CD14-positive monocyte (primary cell): ENCODE measurements around the gene HIBADH. TPM values are rescaled to one million over a fixed set of nuclear protein-coding genes. Genes with fewer than 3 reads are reported as not detected.
A peak's percentile ranks its signal among the peaks of the same experiment; 100 is the strongest.

Experiments
- DNase-seq, 3 donors: peaks; one replicate each; pipeline ENCODE4 v3.0.0-alpha.2; 2011 to 2022
- H2AFZ ChIP-seq: 2 replicates; pipeline ENCODE4 v1.6.0; 2012; ENCODE audit warnings: mild to moderate bottlenecking, low read depth, low read length, inconsistent platforms; ENCODE audit not compliant: insufficient read depth, poor library complexity, severe bottlenecking
- H3K27ac ChIP-seq, 2 donors: 1 replicate in 1 of 2; 2 replicates in 1 of 2; pipeline ENCODE4 v1.5.1; 2012 to 2013; ENCODE audit warnings: low read length in 2 of 2, control low read depth in 1 of 2, inconsistent platforms in 1 of 2, low read depth in 1 of 2, mild to moderate bottlenecking in 1 of 2
- H3K27me3 ChIP-seq, 2 donors: one replicate each; pipeline versions ENCODE4 v1.6.0 to v1.6.1; 2011 to 2013; ENCODE audit warnings: low read length in 2 of 2; ENCODE audit not compliant: control insufficient read depth in 2 of 2, insufficient read depth in 2 of 2
- H3K36me3 ChIP-seq, 2 donors: replicated peaks in 1 of 2; 1 replicate in 1 of 2; 2 replicates in 1 of 2; pipeline versions ENCODE4 v1.5.1 to v1.6.1; 2012 to 2013; ENCODE audit warnings: low read length in 2 of 2, control low read depth in 1 of 2, inconsistent platforms in 1 of 2, mild to moderate bottlenecking in 1 of 2; ENCODE audit not compliant: insufficient read depth in 2 of 2, control insufficient read depth in 1 of 2
- H3K4me1 ChIP-seq, 2 donors: 1 replicate in 1 of 2; 2 replicates in 1 of 2; pipeline versions ENCODE4 v1.5.1 to v1.6.1; 2012 to 2013; ENCODE audit warnings: low read length in 2 of 2, control low read depth in 1 of 2, inconsistent platforms in 1 of 2, mild to moderate bottlenecking in 1 of 2, moderate library complexity in 1 of 2; ENCODE audit not compliant: insufficient read depth in 2 of 2, control insufficient read depth in 1 of 2
- H3K4me2 ChIP-seq: replicated peaks from 2 replicates; pipeline ENCODE3; 2012; ENCODE audit warnings: low read length, moderate library complexity, mild to moderate bottlenecking; ENCODE audit not compliant: poor library complexity, severe bottlenecking; ENCODE audit errors: extremely low read depth
- H3K4me3 ChIP-seq, 3 experiments: fragments of 200-600 bp in 1 of 3; sonication (generic) in 1 of 3; replicated peaks in 1 of 3; 1 replicate in 2 of 3; 2 replicates in 1 of 3; pipeline ENCODE4 v1.5.1; 2011 to 2013; ENCODE audit warnings: low read length in 3 of 3, mild to moderate bottlenecking in 3 of 3, control low read depth in 2 of 3, low read depth in 2 of 3, inconsistent platforms in 1 of 3, moderate library complexity in 1 of 3
- H3K79me2 ChIP-seq: 2 replicates; pipeline ENCODE4 v1.6.0; 2012; ENCODE audit warnings: mild to moderate bottlenecking, control low read depth, inconsistent platforms, low read length, moderate library complexity; ENCODE audit not compliant: insufficient read depth
- H3K9ac ChIP-seq: 2 replicates; pipeline ENCODE4 v1.6.0; 2017; ENCODE audit warnings: low read length, mild to moderate bottlenecking; ENCODE audit not compliant: insufficient read depth, poor library complexity, severe bottlenecking
- H3K9me3 ChIP-seq, 2 donors: replicated peaks in 1 of 2; 1 replicate in 1 of 2; 2 replicates in 1 of 2; pipeline versions ENCODE4 v1.5.1 to v1.6.1; 2012 to 2013; ENCODE audit warnings: low read length in 2 of 2, control low read depth in 1 of 2; ENCODE audit not compliant: control insufficient read depth in 1 of 2, insufficient read depth in 1 of 2
- H4K20me1 ChIP-seq: 2 replicates; pipeline ENCODE4 v1.6.0; 2012; ENCODE audit warnings: mild to moderate bottlenecking, low read length, control low read depth, moderate library complexity; ENCODE audit not compliant: insufficient read depth
- H3K27ac Mint-ChIP-seq, 7 donors: one replicate each; pipeline ENCODE4 v1.8.0; 2020; ENCODE audit warnings: mild to moderate bottlenecking in 7 of 7, mixed read lengths in 7 of 7, moderate library complexity in 6 of 7, inconsistent platforms in 2 of 7
- H3K27me3 Mint-ChIP-seq, 3 donors: one replicate each; pipeline ENCODE4 v1.8.0; 2021 to 2022; ENCODE audit warnings: low read depth in 3 of 3, mild to moderate bottlenecking in 3 of 3, mixed read lengths in 3 of 3, moderate library complexity in 3 of 3, inconsistent platforms in 1 of 3
- H3K36me3 Mint-ChIP-seq, 2 donors: one replicate each; pipeline ENCODE4 v1.8.0; 2020; ENCODE audit warnings: mixed read lengths in 2 of 2, inconsistent platforms in 1 of 2, mild to moderate bottlenecking in 1 of 2
- H3K4me1 Mint-ChIP-seq: one replicate; pipeline ENCODE4 v1.8.0; 2020; ENCODE audit warnings: mild to moderate bottlenecking, mixed read lengths
- H3K4me3 Mint-ChIP-seq, 2 donors: one replicate each; pipeline ENCODE4 v1.8.0; 2020; ENCODE audit warnings: mild to moderate bottlenecking in 2 of 2, mixed read lengths in 2 of 2, moderate library complexity in 1 of 2
- H3K9me3 Mint-ChIP-seq, 7 donors: one replicate each; pipeline ENCODE4 v1.8.0; 2020 to 2022; ENCODE audit warnings: mixed read lengths in 7 of 7, mild to moderate bottlenecking in 6 of 7, moderate library complexity in 6 of 7, inconsistent platforms in 2 of 7
- CTCF ChIP-seq: fragments of 200-600 bp; IDR thresholded peaks from one replicate; pipeline ENCODE4 v1.8.0; 2022; ENCODE audit warnings: antibody characterized with exemption, mild to moderate bottlenecking
- WGBS: methylation state at CpG from one replicate; pipeline ENCODE4 v1.1.5; 2013; ENCODE audit warnings: missing lambda C conversion rate; ENCODE audit not compliant: insufficient coverage; 5-methylcytosine and 5-hydroxymethylcytosine counted together
- intact Hi-C, 2 donors: fragments of 100-400 bp; cut with micrococcal nuclease; formaldehyde crosslinking; loops; one replicate each; pipeline versions ENCODE4 v1.15.0 to v1.15.1; 2023
- polyA plus RNA-seq, 3 donors: library from polyadenylated mRNA; depleted of rRNA in 1 of 3; unstranded in 2 of 3; stranded (reverse) in 1 of 3; fragments of 300-500 nt in 2 of 3; fragments of >200 nt in 1 of 3; fragmentation: Illumina TruSeq in 2 of 3; gene quantifications; 1 replicate in 2 of 3; 2 replicates in 1 of 3; pipeline ENCODE4 v1.2.3, GENCODE V29; 2012 to 2021

HIBADH gene
- polyA plus RNA-seq, 3 donors: 8.9 to 29.1 (median 26.5) TPM

DNA sequence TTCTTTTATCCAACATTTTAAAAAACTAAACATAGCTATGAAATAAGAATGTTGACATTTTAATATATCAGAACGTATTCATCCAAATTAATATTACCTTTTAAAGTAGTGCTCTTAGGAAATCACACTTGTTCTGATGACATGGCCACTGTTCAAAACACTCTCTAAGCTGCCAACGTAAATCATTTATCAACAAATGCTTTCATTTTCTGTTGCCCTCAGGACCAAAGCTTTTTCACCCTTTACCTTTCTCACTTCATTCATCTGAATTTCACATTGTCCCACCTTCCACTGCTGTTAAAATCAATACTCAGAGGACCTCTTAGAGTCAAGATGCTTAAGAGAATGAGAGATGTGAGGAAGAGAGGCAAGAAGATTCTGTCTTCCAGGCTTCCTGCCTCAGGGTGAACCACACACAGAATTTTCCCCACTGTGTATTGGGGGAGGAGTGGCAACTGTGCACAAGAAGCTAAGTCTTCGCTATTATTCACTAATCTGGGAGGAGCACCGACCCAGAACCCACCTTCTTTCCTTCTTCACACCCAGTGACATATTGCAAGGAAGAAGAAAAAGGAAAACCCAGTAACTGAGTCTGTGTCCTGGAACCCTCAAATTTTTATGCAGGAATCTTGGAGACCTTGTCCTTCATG is 21.0 kb downstream of the HIBADH start:
- no peak for TF ChIP-seq CTCF
- Mint-ChIP-seq H3K27me3 (no peaks in the 10 kb centered on the region), H3K27ac (peak overlapping the region in 1 of 7 donors; percentile 12), H3K36me3 (peaks cover 0 to 3% of the 10 kb centered on the region in 2 donors), H3K4me3 (no peak overlapping the region), H3K9me3 (peaks cover 0 to 5% (median 0%) of the 10 kb centered on the region in 7 donors), H3K4me1 (peaks cover 3% of the 10 kb centered on the region)
- Histone ChIP-seq H4K20me1 (no peaks in the 10 kb centered on the region), H3K79me2 (no peaks in the 10 kb centered on the region), H3K27ac (no peak overlapping the region), H3K9me3 (no peaks in the 10 kb centered on the region), H3K9ac (no peak overlapping the region), H2AFZ (no peak overlapping the region), H3K4me1 (no peaks in the 10 kb centered on the region), H3K27me3 (no peaks in the 10 kb centered on the region), H3K4me2 (no peak overlapping the region), H3K36me3 (no peaks in the 10 kb centered on the region), H3K4me3 (no peak overlapping the region)
- intact Hi-C loops: no loop called here
- DNase-seq: no peak
- 100% methylated on average over 1 of the region's 4 CpGs for WGBS

GRCh38 chr7:27640884-27641574 is 21.7 kb downstream of the HIBADH start:
- Mint-ChIP-seq H3K27me3 (no peaks in the 10 kb centered on the region), H3K9me3 (peaks cover 0 to 5% (median 0%) of the 10 kb centered on the region in 7 donors), H3K4me3 (no peak overlapping the region), H3K4me1 (peaks cover 3% of the 10 kb centered on the region), H3K36me3 (peaks cover 4 to 5% of the 10 kb centered on the region in 2 donors), H3K27ac (no peak overlapping the region)
- Histone ChIP-seq H3K79me2 (no peaks in the 10 kb centered on the region), H3K4me1 (no peaks in the 10 kb centered on the region), H3K36me3 (no peaks in the 10 kb centered on the region), H2AFZ (no peak overlapping the region), H3K9me3 (no peaks in the 10 kb centered on the region), H4K20me1 (no peaks in the 10 kb centered on the region), H3K27me3 (no peaks in the 10 kb centered on the region), H3K9ac (no peak overlapping the region), H3K27ac (no peak overlapping the region), H3K4me2 (no peak overlapping the region), H3K4me3 (no peak overlapping the region)
- intact Hi-C loops: no loop called here
- WGBS: no CpG with 5 or more reads among the region's 5 CpGs
- no peak for DNase-seq
- TF ChIP-seq CTCF: no peak
